Measurements from ENCODE around the gene ZNF787. TPM values are rescaled to one million over a fixed set of nuclear protein-coding genes. Genes with fewer than 3 reads are reported as not detected.

The ZNF787 gene
- polyA plus RNA-seq, 1 experiment, result 4.5 TPM

GRCh38 chr19:56091751-56092546 is 29.1 kb downstream of the ZNF787 start:
- DNase-seq (ENCODE audit: low read depth, low spot score), result no peak
- no peaks in the 10 kb centered on the region for H3K27me3 ChIP-seq (ENCODE audit: control insufficient read depth, insufficient read depth, low read length)
- no peak overlapping the region for H3K4me3 ChIP-seq (ENCODE audit: low read depth, low read length)
- TF ChIP-seq CTCF (IDR thresholded peaks at IDR 0.05; ENCODE audit: low read depth, low read length), result no peak
- no peak overlapping the region for H3K27ac ChIP-seq (ENCODE audit: low read depth, low read length)
- ChIA-PET POLR2A (no interaction called here), CTCF (interaction anchor here (0.6 to 1.8 kb wide), 5 partner anchors 11 to 78 kb away, joined by 3 to 5 read pairs (median 3); no protein-coding TSS in a partner anchor)
- H3K9me3 ChIP-seq (ENCODE audit: control insufficient read depth, insufficient read depth, low read length), result peaks cover 14% of the 10 kb centered on the region

- TF ChIP-seq CTCF (IDR thresholded peaks at IDR 0.05; ENCODE audit: low read depth, low read length), result no peak
- no peak for DNase-seq (ENCODE audit: low read depth, low spot score)
- CTCF ChIA-PET, result interaction anchor here (0.6 to 1.8 kb wide), 5 partner anchors 10 to 79 kb away, joined by 3 to 5 read pairs (median 3); no protein-coding TSS in a partner anchor
- Histone ChIP-seq H3K4me3 (ENCODE audit: low read depth, low read length) (no peak overlapping the region), H3K27me3 (ENCODE audit: control insufficient read depth, insufficient read depth, low read length) (no peaks in the 10 kb centered on the region), H3K27ac (ENCODE audit: low read depth, low read length) (peak overlapping the region; percentile 39), H3K9me3 (ENCODE audit: control insufficient read depth, insufficient read depth, low read length) (peaks cover 14% of the 10 kb centered on the region)
- POLR2A ChIA-PET, result interaction anchor here (1.1 kb wide), 1 partner anchor 30 kb away, joined by 4 read pairs; the partner anchor contains the start of gene ZNF787
Measured at GRCh38 chr19:56091066-56091490, 30.0 kb downstream of the ZNF787 start.

GRCh38 chr19:56089344-56089743 is 31.8 kb downstream of the ZNF787 start:
- no peak overlapping the region for H3K27ac ChIP-seq (ENCODE audit: low read depth, low read length)
- POLR2A ChIA-PET, result interaction anchor here (0.7 kb wide), 1 partner anchor 52 kb away, joined by 4 read pairs; the partner anchor contains the start of gene ZNF444
- H3K27me3 ChIP-seq (ENCODE audit: control insufficient read depth, insufficient read depth, low read length), result no peaks in the 10 kb centered on the region
- no peak overlapping the region for H3K4me3 ChIP-seq (ENCODE audit: low read depth, low read length)
- DNase-seq (ENCODE audit: low read depth, low spot score), result no peak
- peaks cover 14% of the 10 kb centered on the region for H3K9me3 ChIP-seq (ENCODE audit: control insufficient read depth, insufficient read depth, low read length)
- TF ChIP-seq CTCF (IDR thresholded peaks at IDR 0.05; ENCODE audit: low read depth, low read length), result no peak
- CTCF ChIA-PET, result no interaction called here

GRCh38 chr19:56088497-56089215 is 32.4 kb downstream of the ZNF787 start:
- no peak overlapping the region for H3K4me3 ChIP-seq (ENCODE audit: low read depth, low read length)
- POLR2A ChIA-PET, result interaction anchor here (0.7 kb wide), 1 partner anchor 52 kb away, joined by 4 read pairs; the partner anchor contains the start of gene ZNF444
- H3K27me3 ChIP-seq (ENCODE audit: control insufficient read depth, insufficient read depth, low read length), result no peaks in the 10 kb centered on the region
- no peak for TF ChIP-seq CTCF (IDR thresholded peaks at IDR 0.05; ENCODE audit: low read depth, low read length)
- peaks cover 14% of the 10 kb centered on the region for H3K9me3 ChIP-seq (ENCODE audit: control insufficient read depth, insufficient read depth, low read length)
- H3K27ac ChIP-seq (ENCODE audit: low read depth, low read length), result no peak overlapping the region
- DNase-seq (ENCODE audit: low read depth, low spot score), result no peak
- CTCF ChIA-PET, result interaction anchor here (0.6 to 1.0 kb wide), 3 partner anchors 10 to 245 kb away, joined by 3 to 4 read pairs (median 3); no protein-coding TSS in a partner anchor

All from AG04450 (cell line).